Activated T-cell treated with anti-CD3 and anti-CD28 coated beads for 48 hours (primary cell): ENCODE measurements around the gene SELENOW.

Experiments
- DNase-seq: peaks from one replicate; pipeline ENCODE4 v3.0.0-alpha.2; 2020; ENCODE audit warnings: low read depth

SELENOW gene

DNA sequence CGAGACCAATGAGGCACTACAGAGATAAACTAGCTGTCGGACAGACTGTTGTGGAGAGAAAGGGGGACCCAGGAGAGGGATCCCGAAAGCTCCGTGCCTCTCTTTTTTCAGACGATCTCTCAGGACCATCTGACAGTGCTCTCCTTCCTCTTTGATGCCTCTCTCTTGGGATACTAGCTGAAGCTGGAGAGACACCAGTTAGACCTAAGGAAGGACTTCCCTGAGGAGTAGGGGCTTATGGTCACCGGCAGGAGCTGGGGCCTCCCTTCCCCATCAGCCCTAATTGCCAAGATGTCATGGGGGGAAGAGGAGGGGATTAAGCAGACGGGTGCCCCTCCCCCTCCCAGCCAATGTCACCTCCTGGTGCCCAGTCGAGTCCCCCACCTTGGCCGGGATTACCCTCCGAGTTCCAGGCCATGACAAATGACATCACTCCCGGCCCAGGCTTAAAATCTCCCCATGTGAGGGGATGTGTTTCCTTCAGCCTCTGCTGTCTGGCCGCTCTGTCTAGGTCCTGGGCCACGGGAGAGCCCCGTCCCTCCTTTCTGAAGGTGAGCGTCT, 43.0 kb downstream of the SELENOW start, which contains the start of gene CRX:
CRX (plus strand) TSS at position 478 of the 561 bp plus-strand sequence. CDS start 12,507 bp downstream, outside the sequence.
- DNase-seq: no peak

GRCh38 chr19:47824396-47824795, 45.9 kb downstream of the SELENOW start:
- no peak for DNase-seq

GRCh38 chr19:47826800-47827199, 48.3 kb downstream of the SELENOW start:
- no peak for DNase-seq

DNA sequence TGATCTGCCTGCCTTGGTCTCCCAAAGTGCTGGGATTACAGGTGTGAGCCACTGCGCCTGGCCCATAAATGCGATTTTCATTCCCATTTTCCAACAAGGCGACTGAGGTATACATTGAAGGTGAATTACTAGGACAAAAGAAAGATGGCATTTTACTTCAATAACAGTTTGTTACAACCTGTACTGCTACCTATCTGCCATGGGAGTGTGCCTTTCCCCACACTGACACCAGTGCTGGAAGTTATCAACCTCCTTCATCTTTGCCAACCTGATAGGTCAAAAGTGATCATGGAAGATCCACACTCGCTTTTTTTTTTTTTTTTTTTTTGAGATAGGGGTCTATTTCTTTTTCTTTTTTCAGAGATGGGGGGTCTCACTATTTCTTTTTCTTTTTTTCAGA, 54.2 kb downstream of the SELENOW start:
- DNase-seq: no peak
